GM12878 (cell line): ENCODE data around the gene MAST2.
"Not testable (repeated sequence)": the region's sequence is repeated elsewhere in the genome, so short reads cannot be mapped to it uniquely, and the experiment has no call there.

ENCODE experiments used
- CTCF ChIP-seq, 3 experiments: IDR thresholded peaks in 2 of 3; conservative IDR thresholded peaks in 1 of 3; 2 replicates each; pipeline ENCODE4 v1.5.1; 2011; ENCODE audit warnings: low read depth in 3 of 3, low read length in 3 of 3, mild to moderate bottlenecking in 3 of 3, control low read depth in 2 of 3, moderate library complexity in 2 of 3, inconsistent platforms in 1 of 3, mixed read lengths in 1 of 3; ENCODE audit not compliant: control insufficient read depth in 2 of 3, insufficient read depth in 1 of 3; ENCODE audit errors: extremely low read depth in 1 of 3
- GABPA ChIP-seq: IDR thresholded peaks from 2 replicates; pipeline ENCODE4 v1.6.1; 2014; ENCODE audit warnings: antibody characterized with exemption, low read depth, mild to moderate bottlenecking, inconsistent platforms
- IKZF1 ChIP-seq: fragments of 450-650 bp; conservative IDR thresholded peaks from 2 replicates; pipeline ENCODE4 v1.6.1; 2017; ENCODE audit warnings: antibody characterized with exemption, mild to moderate bottlenecking
- RAD21 ChIP-seq: IDR thresholded peaks from 2 replicates; pipeline ENCODE4 v1.6.1; 2011; ENCODE audit warnings: mild to moderate bottlenecking, low read depth, low read length, moderate library complexity; ENCODE audit not compliant: insufficient read depth
- SKIL ChIP-seq: fragments of 450-650 bp; IDR thresholded peaks from 2 replicates; pipeline ENCODE4 v1.6.1; 2017; ENCODE audit warnings: mild to moderate bottlenecking, low read depth, inconsistent platforms; ENCODE audit not compliant: poor library complexity, severe bottlenecking
- YY1 ChIP-seq: IDR thresholded peaks from 2 replicates; pipeline ENCODE4 v1.6.1; 2011; ENCODE audit warnings: low read depth, mild to moderate bottlenecking, low read length

DNA sequence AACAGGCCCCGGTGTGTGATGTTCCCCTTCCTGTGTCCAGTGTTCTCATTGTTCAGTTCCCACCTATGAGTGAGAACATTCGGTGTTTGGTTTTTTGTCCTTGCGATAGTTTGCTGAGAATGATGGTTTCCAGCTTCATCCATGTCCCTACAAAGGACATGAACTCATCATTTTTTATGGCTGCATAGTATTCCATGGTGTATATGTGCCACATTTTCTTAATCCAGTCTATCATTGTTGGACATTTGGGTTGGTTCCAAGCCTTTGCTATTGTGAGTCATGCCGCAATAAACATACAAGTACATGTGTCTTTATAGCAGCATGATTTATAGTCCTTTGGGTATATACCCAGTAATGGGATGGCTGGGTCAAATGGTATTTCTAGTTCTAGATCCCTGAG is 158.5 kb downstream of the MAST2 start:
- not testable (repeated sequence) for TF ChIP-seq CTCF (IDR thresholded peaks at IDR 0.05 in 2 of 3, conservative IDR thresholded peaks at IDR 0.05 in 1 of 3; ENCODE audit: control insufficient read depth in 2 of 3, extremely low read depth in 1 of 3, insufficient read depth in 1 of 3, low read depth in 3 of 3, low read length in 3 of 3); IKZF1; YY1; GABPA; RAD21; SKIL
